ENCODE results near the gene C4orf17.
"Not testable (repeated sequence)": the region's sequence is repeated elsewhere in the genome, so short reads cannot be mapped to it uniquely, and the experiment has no call there.

C4orf17 gene

DNA sequence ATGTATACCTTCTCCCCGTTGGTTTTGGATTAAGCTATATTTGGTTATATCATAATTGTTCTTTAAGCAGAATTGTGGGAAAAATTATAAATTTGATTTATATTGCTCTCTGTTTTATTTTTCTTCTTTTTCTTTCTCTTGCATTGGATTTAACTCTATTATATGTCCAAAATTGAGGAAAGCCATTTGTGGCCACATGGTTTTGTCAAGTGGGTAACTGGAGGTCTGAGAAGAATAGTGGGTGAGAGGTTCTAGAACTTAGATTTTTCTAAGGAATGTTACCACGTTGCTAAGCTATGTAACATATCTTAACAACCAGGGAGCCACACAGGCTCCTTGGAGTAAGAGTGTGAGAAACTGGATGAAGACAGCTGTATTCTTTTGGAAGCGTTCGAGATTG, at the start of gene C4orf17:
TSS of gene C4orf17 (plus strand) at position 301 of the 400 bp plus-strand sequence. CDS start 2,061 bp downstream, outside the sequence.
- no peak for DNase-seq (ENCODE audit: low read depth in 3 of 3)

DNA sequence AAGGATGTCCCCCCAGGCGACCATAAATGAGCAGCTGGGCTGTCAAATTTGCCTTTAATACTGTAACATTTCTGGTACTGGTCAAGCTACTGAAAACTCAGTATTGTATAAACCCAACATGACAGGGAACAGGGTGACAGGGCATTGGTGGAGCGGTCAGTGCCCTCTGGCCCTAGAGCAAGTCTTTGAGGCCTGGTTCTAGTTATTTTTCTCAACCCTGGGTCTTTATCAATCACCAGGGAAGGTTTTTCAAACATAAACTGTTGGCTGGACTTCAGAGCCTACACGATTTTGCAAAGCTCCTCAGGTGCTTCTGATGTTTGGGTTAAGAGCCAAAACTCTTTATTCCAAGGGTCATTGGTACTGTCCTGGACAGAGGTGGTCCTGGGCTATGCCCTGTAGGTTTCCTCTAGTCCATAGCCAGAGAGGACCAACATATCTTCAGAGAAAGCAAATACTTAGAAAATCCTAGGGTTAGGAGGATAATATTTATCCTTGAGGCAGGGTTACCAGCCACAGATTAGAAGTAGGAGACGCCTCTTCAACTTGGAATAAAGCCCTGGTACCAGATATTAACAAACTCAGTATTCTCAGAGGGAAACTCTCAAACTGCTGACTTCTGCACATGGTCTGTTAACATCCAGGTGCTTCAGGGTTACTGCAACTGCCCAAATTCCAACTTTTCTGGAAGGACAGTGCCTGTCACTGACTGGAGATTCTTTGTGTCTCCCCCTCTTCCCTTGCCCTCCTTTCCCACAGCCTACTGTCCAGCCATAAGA, 49.0 kb upstream of the C4orf17 start:
- no peak for DNase-seq (ENCODE audit: low read depth in 3 of 3)

DNA sequence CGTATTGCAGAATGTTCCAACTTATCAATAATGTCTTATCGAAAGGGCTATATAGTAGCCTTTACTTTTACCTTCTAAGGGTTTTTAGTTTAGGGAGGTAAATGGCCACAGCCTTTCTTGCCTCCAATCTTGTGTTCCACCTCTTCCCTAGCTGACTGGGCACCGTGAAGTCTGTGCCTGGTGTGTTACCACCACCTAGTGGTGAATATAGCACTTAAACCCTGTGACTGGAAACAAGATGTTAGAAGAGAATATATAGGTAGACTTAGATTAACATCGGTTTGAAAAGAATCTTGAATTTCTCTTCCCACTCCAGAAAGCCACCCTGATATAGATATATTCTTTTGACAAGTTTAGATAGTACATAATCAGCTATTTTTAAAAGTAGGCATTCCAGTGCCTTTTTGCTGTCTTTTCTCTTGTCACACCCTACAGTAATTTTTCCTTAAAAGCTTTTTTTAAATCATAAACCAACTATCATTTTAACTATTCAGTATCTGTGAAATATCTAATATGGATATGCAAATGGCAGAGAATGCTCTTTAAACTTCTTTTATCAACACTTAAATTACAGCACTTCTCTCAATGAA, 47.9 kb upstream of the C4orf17 start:
- peak; percentile 16 to 27 (median 25) for DNase-seq (ENCODE audit: low read depth in 3 of 3)

DNA sequence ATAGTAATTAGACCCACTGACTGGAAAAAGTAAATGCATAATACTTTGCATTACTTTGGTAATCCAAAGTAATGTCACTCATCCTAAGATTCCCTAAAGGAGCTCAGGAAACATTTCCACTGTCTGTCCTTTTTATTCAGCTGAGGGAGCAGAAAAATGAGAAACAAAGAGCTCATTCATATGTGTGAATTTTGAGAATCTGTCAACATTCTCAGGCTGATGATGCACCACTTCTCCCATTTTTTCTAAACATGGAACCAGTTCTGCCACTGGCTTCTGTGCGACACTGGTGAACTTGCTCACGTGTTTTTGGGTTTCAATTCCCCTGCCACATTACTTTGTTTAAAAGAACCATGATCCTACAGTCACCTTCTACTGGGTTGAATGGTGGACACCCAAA, 47.3 kb upstream of the C4orf17 start:
- no peak for DNase-seq (ENCODE audit: low read depth in 3 of 3)

DNA sequence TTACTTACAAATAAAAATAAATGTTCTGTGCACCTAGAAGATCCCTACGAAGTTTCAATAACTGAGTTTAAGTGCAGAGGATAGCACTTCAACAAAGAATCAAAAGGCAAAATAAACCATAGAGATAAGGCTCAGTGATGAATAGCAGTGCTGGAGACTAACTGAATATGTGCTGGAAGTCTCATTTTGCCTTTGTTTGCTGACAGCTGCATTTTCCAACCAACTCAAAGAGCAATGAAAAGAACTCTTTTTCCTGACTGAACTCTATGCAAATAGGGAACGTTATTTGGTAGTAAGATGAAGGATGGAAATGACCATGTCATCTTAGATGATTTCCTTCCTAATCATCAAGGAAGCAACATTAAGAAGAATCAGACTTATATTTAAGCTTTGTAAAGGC, 42.9 kb upstream of the C4orf17 start:
- DNase-seq (ENCODE audit: low read depth in 3 of 3): no peak

DNA sequence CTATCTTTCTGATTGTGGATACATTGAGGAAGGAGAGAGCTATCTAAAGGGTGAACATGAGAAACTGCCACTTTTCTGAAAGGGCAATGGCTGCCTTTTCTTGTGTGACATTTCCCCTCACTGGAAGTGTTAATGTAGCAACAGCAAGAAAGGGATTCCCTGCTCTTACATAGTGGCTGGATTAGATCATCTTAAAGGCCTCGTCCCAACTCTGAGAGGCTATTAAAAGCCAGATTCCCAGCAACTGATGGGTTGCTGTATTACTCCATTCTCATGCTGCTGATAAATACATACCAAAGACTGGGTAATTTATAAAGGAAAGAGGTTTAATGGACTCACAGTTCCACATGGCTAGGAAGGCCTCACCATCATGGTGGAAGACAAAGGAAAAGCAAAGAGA, 41.9 kb upstream of the C4orf17 start:
- DNase-seq (ENCODE audit: low read depth in 3 of 3): no peak

DNA sequence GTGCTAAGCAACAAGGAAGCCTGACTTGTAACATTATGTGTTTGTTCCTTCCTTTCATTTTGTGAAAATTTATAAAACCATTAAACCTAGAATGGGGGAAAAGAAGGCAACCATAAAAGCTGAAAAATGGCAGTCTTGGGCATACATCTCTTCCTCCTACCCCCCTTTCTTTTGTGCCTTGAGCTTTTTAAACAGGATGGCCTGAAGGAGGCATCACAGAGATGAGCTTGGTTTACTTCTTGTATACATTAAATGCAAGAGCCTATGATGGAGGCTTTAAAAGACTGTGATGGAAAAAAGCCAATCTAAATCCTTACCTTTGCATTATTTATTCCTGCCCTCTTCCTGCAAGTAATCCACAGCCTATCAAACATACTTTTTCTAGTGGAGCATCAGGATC, 39.5 kb upstream of the C4orf17 start:
- no peak for DNase-seq (ENCODE audit: low read depth in 3 of 3)

DNA sequence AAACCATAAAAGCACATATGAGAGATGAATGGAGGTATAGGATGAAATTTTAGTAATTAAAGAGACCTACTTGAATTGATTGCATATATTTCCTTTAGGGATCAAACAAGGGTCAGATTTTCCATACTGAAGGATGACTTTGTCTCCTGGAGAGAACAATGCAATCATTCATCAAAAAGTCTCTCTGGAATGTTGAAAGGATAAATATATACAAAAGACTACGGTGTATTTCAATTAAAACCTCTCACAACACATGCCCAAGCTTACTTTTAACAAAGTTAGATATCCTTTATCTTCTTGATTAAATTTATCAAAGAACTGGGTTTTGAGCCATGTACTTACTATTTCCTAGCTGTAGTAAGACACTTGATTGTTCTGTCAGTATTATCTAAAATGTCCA, 38.9 kb upstream of the C4orf17 start:
- DNase-seq (ENCODE audit: low read depth in 3 of 3): no peak

DNA sequence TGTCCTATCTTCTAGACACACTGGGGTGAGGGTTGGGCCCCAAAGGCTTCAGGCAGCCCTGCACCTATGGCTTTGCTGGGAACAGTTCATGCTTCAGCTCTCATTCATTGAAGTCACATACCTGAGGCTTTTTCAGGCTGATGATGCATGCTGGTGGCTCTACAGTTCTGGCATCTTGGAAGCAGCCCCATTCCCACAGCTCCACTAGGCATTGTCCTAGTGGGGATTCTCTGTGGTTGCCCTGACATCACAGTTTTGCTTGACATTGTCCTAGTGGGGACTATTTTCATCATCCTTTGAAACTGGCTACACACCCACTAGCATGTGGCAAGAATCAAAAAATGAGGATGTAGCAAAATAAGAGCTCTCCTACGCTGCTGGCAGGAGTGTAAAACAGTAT, 37.7 kb upstream of the C4orf17 start:
- DNase-seq (ENCODE audit: low read depth in 3 of 3): no peak

DNA sequence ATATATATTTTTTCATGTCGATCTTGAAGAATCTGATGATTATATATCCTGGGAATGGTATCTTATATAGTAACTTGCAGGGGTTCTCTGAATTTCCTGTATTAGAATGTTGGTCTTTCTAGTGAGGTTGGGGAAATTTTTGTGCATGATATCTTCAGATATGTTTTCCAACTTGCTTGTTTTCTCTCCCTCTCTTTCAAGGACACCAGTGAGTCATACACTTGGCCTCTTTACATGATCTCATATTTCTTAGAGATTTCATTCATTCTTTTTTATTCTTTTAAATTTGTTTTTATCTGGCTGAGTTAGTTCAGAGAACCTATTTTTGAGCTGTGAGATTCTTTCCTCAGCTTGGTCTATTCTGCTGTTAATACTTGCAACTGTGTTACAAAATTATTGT, 27.2 kb upstream of the C4orf17 start:
- DNase-seq (ENCODE audit: low read depth in 3 of 3): no peak

DNA sequence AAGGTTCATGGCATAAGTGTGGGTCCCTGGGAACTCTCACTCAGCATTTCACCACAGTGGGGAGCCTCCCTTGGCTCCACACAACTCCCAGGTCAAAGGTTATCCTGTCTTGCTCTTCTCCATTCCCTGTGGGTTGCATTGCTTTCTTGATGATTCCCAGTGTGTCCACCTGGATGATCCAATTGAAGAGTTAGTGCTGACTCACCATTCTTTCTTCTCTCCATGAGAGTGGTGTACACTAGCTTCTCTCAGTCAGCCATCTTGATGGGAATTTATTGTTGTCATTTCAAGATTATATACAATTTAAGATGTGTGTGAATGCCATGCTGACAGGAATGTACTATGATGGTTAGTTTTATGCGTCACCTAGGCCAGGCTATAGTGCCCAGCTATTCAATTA, 25.6 kb upstream of the C4orf17 start:
- no peak for DNase-seq (ENCODE audit: low read depth in 3 of 3)

DNA sequence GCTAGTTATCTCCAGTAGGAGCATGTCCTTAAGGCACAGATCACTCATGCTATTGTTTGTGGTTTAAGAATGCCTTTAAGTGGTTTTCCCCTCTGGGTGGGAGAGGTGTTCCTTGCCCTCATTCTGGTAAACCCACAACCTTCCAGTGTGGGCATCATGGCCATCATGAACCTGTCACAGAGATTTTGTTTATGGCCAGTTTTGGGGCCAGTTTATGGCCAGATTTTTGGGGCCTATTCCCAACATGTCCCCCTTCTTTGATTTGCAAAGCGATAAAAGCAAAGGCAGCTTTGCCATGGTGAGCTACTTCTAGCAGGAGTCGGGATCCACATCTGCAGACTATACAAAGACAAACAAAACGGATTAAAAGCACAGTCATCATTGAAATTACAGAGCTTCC, 24.2 kb upstream of the C4orf17 start:
- not testable (repeated sequence) for DNase-seq (ENCODE audit: low read depth in 3 of 3)

DNA sequence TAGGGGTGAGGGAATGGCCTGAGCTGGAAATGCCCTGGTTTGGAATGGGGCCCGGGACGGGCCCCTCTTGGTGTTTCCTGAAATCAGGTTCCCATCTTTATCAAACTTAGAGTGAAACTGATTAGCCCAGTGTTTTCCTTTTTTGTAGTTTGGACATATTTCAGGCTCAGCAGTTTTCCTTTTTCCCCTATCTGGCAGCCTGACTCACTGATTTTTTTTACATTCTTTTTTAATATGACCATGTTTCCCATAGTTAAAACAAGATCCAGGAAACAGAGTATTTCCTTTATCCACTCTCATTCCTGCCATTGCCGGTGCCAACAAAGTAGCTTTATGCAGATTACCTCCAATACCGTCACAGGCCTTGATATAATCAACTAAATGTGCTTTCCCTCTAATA, 20.5 kb upstream of the C4orf17 start:
- DNase-seq (ENCODE audit: low read depth in 3 of 3): no peak

DNA sequence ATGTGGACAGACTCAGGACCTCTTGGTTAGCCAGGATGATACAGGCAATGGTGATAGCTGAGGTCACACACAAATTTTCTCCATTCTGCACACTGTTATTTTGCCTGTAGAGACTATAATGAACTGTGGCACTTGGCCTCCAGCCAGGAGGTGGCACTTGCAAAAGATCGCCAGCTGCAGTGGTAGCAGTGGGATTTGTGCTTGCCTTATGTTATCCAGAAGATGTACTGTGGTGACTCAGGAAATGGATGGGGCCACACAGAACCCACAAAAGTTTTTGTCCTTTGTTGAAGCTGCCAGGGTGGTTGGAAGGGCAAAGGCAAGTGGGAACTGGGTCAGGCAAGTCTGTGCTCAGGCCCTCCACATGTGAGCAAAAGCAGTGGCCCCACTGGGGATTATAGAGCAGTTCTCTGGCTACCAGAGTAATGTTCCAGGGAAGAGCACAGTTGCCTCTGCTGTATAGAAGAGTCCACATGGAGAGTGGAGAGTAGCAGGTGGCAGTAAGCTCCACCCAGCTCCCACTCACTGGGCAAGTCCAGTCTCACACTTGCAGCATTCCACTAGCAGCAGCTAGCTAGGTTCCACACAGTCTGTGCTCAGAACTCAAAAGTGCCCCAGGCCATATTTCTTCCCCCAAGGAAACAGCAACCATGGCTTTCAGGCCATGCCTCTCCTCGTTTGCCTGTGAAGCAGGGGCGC, 5.9 kb upstream of the C4orf17 start:
- DNase-seq (ENCODE audit: low read depth in 3 of 3): no peak

DNA sequence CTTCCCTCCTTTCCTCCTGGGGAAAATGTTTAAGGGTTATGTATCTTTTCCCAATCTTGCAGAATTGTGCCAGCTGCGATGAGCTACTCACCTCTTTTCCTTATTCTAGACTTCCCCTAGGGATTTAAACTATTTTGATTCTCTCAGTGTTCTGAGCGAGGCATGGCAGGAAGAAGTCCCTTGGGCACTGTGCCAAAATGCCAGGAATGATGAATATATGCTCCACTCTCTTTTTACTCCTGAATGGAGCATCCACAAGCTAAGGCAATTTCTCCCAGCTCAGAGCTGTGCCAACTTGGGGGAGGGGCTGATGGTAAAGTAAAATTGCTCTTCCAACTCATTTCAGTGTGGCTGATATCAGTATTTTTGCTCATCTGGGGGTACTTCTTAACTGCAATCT, 4.0 kb upstream of the C4orf17 start:
- no peak for DNase-seq (ENCODE audit: low read depth in 3 of 3)

DNA sequence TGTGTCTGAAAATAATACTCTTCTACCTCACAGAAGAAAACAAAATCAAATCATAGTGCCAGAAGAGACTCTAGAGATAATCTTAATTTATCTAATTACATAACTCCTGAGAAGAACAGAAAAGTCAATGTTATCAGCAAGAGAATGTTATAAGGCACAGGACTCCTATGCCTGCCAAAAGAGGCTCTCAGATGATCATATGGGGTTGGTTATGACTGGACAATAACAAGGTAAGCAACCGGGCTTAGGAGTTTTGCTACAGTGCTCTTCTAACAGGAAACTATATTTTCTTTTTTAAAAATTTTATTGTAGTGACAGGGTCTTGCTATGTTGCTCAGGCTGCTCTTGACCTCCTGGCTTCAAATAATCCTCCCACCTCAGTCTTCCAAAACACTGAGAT, 3.5 kb upstream of the C4orf17 start:
- DNase-seq (ENCODE audit: low read depth in 3 of 3): no peak

DNA sequence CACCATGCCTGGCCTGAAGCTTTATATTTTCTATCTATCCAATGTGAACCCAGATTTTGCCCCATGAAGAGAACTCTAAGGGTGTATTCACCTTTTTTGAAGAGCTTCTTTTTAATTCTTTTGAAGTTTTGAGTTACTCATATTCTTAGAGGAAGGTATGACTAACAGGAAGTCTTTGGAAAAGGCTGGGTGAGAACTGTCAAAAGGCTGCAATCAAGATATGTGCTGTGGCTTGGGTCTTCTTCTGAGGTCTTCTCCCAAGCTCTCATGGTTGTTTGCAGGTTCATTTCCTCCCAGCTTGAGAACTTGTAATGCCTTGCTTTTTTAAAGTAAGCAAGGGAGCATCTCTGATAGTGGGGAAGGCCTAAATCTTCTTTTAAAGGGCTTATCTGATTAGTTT, 3.1 kb upstream of the C4orf17 start:
- DNase-seq (ENCODE audit: low read depth in 3 of 3): peak in 1 of 3 donors; percentile 11

DNA sequence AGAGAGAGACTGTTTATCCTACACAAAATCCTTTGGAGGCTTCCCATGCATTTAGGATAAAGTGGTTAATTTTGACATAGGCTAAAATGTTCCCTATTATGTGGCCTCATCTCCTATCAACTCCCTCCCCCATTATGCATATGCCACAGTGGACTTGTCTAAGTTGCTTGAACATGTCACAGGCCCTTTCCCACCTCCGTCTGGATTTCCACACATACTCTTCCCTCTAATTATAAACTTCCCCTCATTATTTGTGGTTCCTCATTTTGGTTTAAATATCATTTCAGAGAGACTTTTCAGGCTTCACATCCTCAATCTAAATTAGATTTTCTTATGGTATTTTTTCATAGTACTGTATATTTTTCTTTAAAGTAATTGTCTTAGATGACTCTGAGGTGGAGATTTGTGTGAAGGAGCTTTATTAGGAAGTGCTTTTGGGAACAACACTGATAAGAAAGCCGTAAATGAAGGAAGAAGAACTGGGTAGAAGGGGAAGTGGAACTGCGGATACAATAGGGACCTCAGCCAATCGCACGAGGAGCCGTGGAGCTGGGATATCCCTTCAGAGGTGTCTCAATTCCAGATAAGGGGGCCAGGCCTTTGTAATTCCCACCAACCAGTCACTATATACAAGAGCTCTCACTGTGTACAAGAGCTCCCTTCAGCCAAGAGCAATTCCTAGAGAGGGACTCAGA, 7.9 kb downstream of the C4orf17 start:
- no peak for DNase-seq (ENCODE audit: low read depth in 3 of 3)

DNA sequence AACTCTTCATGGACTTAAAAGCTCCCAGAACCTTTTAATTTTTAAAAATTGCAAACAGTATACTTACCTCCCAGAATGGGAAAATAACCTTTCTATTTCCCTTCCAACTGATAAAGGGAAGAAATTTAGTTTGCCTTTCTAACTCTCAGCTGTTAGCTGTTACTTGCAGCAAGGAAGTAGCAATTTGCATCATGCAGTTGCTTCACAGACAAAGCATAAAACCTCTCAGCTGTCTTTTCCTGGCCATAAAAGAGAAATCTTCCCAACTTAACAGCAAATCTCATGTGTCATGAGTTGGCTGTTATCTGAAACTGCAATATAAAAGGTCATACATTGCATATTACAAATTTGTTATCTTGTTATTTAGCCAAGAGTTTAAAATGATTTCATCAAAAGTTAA, 18.4 kb downstream of the C4orf17 start:
- DNase-seq (ENCODE audit: low read depth in 3 of 3): no peak

DNA sequence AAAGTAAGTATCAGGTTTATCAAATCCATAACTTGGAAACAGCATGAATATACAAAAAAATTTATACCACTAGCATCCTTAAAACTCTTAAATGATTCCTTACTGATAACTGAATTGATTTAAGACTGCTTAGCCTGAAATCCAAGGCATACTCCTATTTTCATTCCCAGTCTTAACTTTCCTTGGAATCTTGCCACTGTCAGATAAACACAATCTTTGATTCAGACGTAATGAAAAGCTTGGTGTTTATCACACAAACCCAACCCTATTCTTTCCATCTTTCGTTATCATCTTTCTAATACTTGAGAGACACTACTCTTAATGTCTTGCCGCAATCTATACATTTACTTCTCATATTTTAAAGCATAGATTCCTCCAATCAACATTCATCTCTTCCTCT, 19.1 kb downstream of the C4orf17 start:
- no peak for DNase-seq (ENCODE audit: low read depth in 3 of 3)

DNA sequence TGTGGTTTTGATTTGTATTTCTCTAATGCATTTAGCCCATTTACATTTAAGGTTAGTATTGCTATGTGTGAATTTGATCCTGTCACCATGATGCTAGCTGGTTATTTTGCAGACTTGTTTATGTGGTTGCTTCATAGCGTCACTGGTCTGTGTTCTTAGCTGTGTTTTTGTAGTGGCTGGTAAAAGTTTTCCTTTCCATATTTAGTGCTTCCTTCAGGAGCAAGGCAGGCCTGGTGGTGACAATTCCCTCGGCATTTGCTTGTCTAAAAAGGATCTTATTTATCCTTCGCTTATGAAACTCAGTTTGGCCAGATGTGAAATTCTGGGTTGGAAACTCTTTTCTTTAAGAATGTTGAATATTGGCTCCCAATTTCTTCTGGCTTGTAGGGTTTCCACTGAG, 23.9 kb downstream of the C4orf17 start:
- DNase-seq (ENCODE audit: low read depth in 3 of 3): not testable (repeated sequence)

DNA sequence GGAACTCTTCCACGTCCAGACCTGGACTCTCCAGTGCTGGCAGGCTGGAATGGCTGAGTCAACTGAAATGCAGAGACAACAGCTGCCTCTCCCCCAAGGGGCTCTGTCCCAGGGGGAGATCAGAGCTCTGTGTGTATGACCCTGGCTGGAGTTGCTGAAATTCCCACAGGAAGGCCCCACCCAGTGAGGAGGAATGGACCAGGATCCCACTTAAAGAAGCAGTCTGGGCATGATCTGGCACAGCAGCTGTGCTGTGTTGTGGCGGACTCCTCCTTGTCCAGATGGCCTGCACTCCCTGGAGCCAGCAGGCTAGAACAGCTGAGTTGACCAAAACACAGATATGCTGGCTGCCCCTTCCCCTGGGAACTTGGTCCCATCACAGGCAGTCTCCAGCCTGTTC, 25.4 kb downstream of the C4orf17 start:
- DNase-seq (ENCODE audit: low read depth in 3 of 3): no peak
